Measurements from ENCODE around the gene NUP85.

NUP85 gene

GRCh38 chr17:75231071-75231470 is 25.6 kb downstream of the NUP85 start:
- Histone ChIP-seq H2BK15ac (ENCODE audit: low read depth, poor library complexity, severe bottlenecking) (no peak overlapping the region), H3K79me1 (replicated peaks; ENCODE audit: low read length, poor library complexity, severe bottlenecking) (peaks cover 27% of the 10 kb centered on the region), H3K23ac (ENCODE audit: low read length in 2 of 2) (no peak overlapping the region), H4K8ac (ENCODE audit: low read length) (no peak overlapping the region), H3K4me3 (ENCODE audit: insufficient read depth in 1 of 2, low read depth in 1 of 2, low read length in 2 of 2) (no peak overlapping the region), H3K4me1 (ENCODE audit: control insufficient read depth, insufficient read depth, low read depth, low read length) (no peaks in the 10 kb centered on the region), H3K27me3 (ENCODE audit: control insufficient read depth in 1 of 2, insufficient read depth in 1 of 2, low read length in 2 of 2) (no peaks in the 10 kb centered on the region), H4K91ac (ENCODE audit: low read length) (no peak overlapping the region), H3K18ac (ENCODE audit: low read depth in 1 of 2, low read length in 2 of 2) (no peak overlapping the region), H2AFZ (ENCODE audit: low read depth, low read length) (no peak overlapping the region), H2AK5ac (ENCODE audit: low read length, severe bottlenecking) (no peak overlapping the region), H3K14ac (ENCODE audit: low read length in 2 of 2) (no peak overlapping the region), H2BK120ac (ENCODE audit: low read depth, low read length) (no peak overlapping the region), H3K4me2 (ENCODE audit: low read length, poor library complexity, severe bottlenecking) (no peak overlapping the region), H3K27ac (ENCODE audit: low read length, poor library complexity, severe bottlenecking) (no peak overlapping the region), H2BK5ac (ENCODE audit: low read depth, low read length, poor library complexity, severe bottlenecking) (no peak overlapping the region), H3K9me3 (ENCODE audit: control insufficient read depth, low read length) (no peaks in the 10 kb centered on the region), H3K36me3 (ENCODE audit: control insufficient read depth in 1 of 2, insufficient read depth in 2 of 2, low read depth in 1 of 2, low read length in 2 of 2) (peaks cover 68 to 77% of the 10 kb centered on the region in 2 experiments), H3K9ac (ENCODE audit: low read length) (no peak overlapping the region), H2BK12ac (ENCODE audit: low read length in 2 of 2) (no peak overlapping the region), H3K4ac (ENCODE audit: low read depth in 1 of 2, low read length in 2 of 2) (no peak overlapping the region)
- WGBS: 97% methylated on average over 5 of the region's 8 CpGs
- no peak for DNase-seq

- H2AFZ ChIP-seq (ENCODE audit: low read depth, low read length): no peak overlapping the region
- H3K79me1 ChIP-seq (replicated peaks; ENCODE audit: low read length, poor library complexity, severe bottlenecking): peaks cover 27% of the 10 kb centered on the region
- no peak overlapping the region for H3K23ac ChIP-seq (ENCODE audit: low read length in 2 of 2)
- no peak overlapping the region for H3K4ac ChIP-seq (ENCODE audit: low read depth in 1 of 2, low read length in 2 of 2)
- H3K36me3 ChIP-seq (ENCODE audit: control insufficient read depth in 1 of 2, insufficient read depth in 2 of 2, low read depth in 1 of 2, low read length in 2 of 2): peaks cover 65 to 77% of the 10 kb centered on the region in 2 experiments
- H2BK5ac ChIP-seq (ENCODE audit: low read depth, low read length, poor library complexity, severe bottlenecking): no peak overlapping the region
- no peak for DNase-seq
- 94% methylated on average over 18 of the region's 18 CpGs for whole genome bisulfite sequencing
- H2BK15ac ChIP-seq (ENCODE audit: low read depth, poor library complexity, severe bottlenecking): no peak overlapping the region
- no peak overlapping the region for H2BK120ac ChIP-seq (ENCODE audit: low read depth, low read length)
- H3K9ac ChIP-seq (ENCODE audit: low read length): no peak overlapping the region
- no peaks in the 10 kb centered on the region for H3K9me3 ChIP-seq (ENCODE audit: control insufficient read depth, low read length)
- H3K18ac ChIP-seq (ENCODE audit: low read depth in 1 of 2, low read length in 2 of 2): no peak overlapping the region
- H2BK12ac ChIP-seq (ENCODE audit: low read length in 2 of 2): no peak overlapping the region
- H4K91ac ChIP-seq (ENCODE audit: low read length): no peak overlapping the region
- no peak overlapping the region for H4K8ac ChIP-seq (ENCODE audit: low read length)
- H3K14ac ChIP-seq (ENCODE audit: low read length in 2 of 2): no peak overlapping the region
- no peaks in the 10 kb centered on the region for H3K4me1 ChIP-seq (ENCODE audit: control insufficient read depth, insufficient read depth, low read depth, low read length)
- no peak overlapping the region for H3K4me2 ChIP-seq (ENCODE audit: low read length, poor library complexity, severe bottlenecking)
- H3K4me3 ChIP-seq (ENCODE audit: insufficient read depth in 1 of 2, low read depth in 1 of 2, low read length in 2 of 2): no peak overlapping the region
- H2AK5ac ChIP-seq (ENCODE audit: low read length, severe bottlenecking): no peak overlapping the region
- no peak overlapping the region for H3K27ac ChIP-seq (ENCODE audit: low read length, poor library complexity, severe bottlenecking)
- no peaks in the 10 kb centered on the region for H3K27me3 ChIP-seq (ENCODE audit: control insufficient read depth in 1 of 2, insufficient read depth in 1 of 2, low read length in 2 of 2)
Observed at GRCh38 chr17:75231741-75232464, 26.4 kb downstream of the NUP85 start.

DNA sequence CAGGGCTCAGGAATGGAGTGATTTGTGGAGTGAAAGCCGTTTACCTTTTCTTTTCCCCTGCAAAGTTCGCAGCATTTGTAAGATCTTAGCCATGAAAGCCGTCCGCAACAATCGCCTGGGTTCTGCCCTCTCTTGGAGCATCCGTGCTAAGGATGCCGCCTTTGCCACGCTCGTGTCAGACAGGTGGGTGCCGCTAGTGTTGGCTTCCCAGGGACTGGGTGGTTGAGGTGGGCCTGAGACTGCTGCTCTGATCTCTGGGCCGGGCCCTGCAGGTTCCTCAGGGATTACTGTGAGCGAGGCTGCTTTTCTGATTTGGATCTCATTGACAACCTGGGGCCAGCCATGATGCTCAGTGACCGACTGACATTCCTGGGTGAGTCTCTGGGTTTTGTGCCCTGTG is 27.3 kb downstream of the NUP85 start:
- H2AK5ac ChIP-seq (ENCODE audit: low read length, severe bottlenecking): no peak overlapping the region
- H3K9me3 ChIP-seq (ENCODE audit: control insufficient read depth, low read length): no peaks in the 10 kb centered on the region
- no peak overlapping the region for H2BK15ac ChIP-seq (ENCODE audit: low read depth, poor library complexity, severe bottlenecking)
- peaks cover 73 to 82% of the 10 kb centered on the region in 2 experiments for H3K36me3 ChIP-seq (ENCODE audit: control insufficient read depth in 1 of 2, insufficient read depth in 2 of 2, low read depth in 1 of 2, low read length in 2 of 2)
- H3K18ac ChIP-seq (ENCODE audit: low read depth in 1 of 2, low read length in 2 of 2): no peak overlapping the region
- H3K23ac ChIP-seq (ENCODE audit: low read length in 2 of 2): no peak overlapping the region
- no peak overlapping the region for H3K9ac ChIP-seq (ENCODE audit: low read length)
- H3K79me1 ChIP-seq (replicated peaks; ENCODE audit: low read length, poor library complexity, severe bottlenecking): peaks cover 27% of the 10 kb centered on the region
- H4K8ac ChIP-seq (ENCODE audit: low read length): no peak overlapping the region
- no peak overlapping the region for H4K91ac ChIP-seq (ENCODE audit: low read length)
- no peak overlapping the region for H3K27ac ChIP-seq (ENCODE audit: low read length, poor library complexity, severe bottlenecking)
- WGBS: 99% methylated on average over 13 of the region's 13 CpGs
- no peak overlapping the region for H2BK5ac ChIP-seq (ENCODE audit: low read depth, low read length, poor library complexity, severe bottlenecking)
- no peak overlapping the region for H3K4me3 ChIP-seq (ENCODE audit: insufficient read depth in 1 of 2, low read depth in 1 of 2, low read length in 2 of 2)
- H3K27me3 ChIP-seq (ENCODE audit: control insufficient read depth in 1 of 2, insufficient read depth in 1 of 2, low read length in 2 of 2): no peaks in the 10 kb centered on the region
- DNase-seq: no peak
- H2BK120ac ChIP-seq (ENCODE audit: low read depth, low read length): no peak overlapping the region
- no peak overlapping the region for H3K4me2 ChIP-seq (ENCODE audit: low read length, poor library complexity, severe bottlenecking)
- no peak overlapping the region for H2BK12ac ChIP-seq (ENCODE audit: low read length in 2 of 2)
- H3K14ac ChIP-seq (ENCODE audit: low read length in 2 of 2): no peak overlapping the region
- no peak overlapping the region for H3K4ac ChIP-seq (ENCODE audit: low read depth in 1 of 2, low read length in 2 of 2)
- H2AFZ ChIP-seq (ENCODE audit: low read depth, low read length): no peak overlapping the region
- no peaks in the 10 kb centered on the region for H3K4me1 ChIP-seq (ENCODE audit: control insufficient read depth, insufficient read depth, low read depth, low read length)

DNA sequence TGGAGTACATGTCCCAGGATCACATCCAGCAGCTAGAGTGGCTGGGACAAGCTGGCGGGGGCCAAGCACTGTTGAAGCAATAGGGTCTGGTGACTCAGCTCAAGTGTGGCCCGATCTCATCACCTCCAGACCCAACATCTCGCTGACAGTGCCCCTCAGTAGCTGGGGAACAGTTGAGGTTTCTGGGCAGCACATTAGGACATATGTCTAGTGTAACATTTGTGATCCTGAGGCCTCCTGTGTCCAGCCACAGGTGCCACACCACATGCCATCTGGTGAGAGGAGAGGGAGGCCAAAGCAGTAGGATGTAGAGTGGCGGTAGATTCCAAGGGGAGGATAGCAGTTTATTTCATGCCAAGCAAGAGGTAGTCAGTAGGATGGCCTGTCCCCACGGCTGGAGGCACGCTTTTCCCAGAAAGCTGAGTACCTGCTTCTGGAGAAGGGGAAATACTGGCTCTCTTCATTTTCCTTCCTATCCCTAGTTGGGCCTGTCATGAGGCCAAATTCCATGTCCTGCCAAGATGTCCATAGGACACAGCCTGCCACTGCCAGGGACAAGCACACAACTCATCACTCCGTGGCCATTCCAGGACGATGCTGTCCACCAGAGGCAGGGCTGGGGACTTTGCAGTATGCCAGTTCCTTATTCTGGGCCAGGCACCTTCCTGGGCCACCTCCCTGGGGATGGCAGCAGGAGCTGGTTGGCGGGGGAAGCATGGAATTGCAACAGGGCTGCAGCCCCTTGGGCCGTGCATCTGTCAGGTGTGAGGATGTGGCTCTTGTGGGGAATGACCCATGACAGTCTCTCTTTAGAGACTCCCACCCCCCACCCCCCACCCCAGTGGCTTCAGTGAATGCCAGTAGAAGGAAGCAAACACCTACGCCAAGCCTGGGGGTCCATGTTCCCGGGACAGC is 31.9 kb downstream of the NUP85 start:
- WGBS: 93% methylated on average over 10 of the region's 12 CpGs
- Histone ChIP-seq H3K79me1 (replicated peaks; ENCODE audit: low read length, poor library complexity, severe bottlenecking) (peaks cover 15% of the 10 kb centered on the region), H3K23ac (ENCODE audit: low read length in 2 of 2) (no peak overlapping the region), H2BK5ac (ENCODE audit: low read depth, low read length, poor library complexity, severe bottlenecking) (no peak overlapping the region), H3K14ac (ENCODE audit: low read length in 2 of 2) (no peak overlapping the region), H2AFZ (ENCODE audit: low read depth, low read length) (no peak overlapping the region), H3K9me3 (ENCODE audit: control insufficient read depth, low read length) (no peaks in the 10 kb centered on the region), H3K4me1 (ENCODE audit: control insufficient read depth, insufficient read depth, low read depth, low read length) (no peaks in the 10 kb centered on the region), H3K36me3 (ENCODE audit: control insufficient read depth in 1 of 2, insufficient read depth in 2 of 2, low read depth in 1 of 2, low read length in 2 of 2) (peaks cover 81 to 91% of the 10 kb centered on the region in 2 experiments), H2AK5ac (ENCODE audit: low read length, severe bottlenecking) (no peak overlapping the region), H4K8ac (ENCODE audit: low read length) (no peak overlapping the region), H3K27me3 (ENCODE audit: control insufficient read depth in 1 of 2, insufficient read depth in 1 of 2, low read length in 2 of 2) (no peaks in the 10 kb centered on the region), H3K4me2 (ENCODE audit: low read length, poor library complexity, severe bottlenecking) (no peak overlapping the region), H3K4ac (ENCODE audit: low read depth in 1 of 2, low read length in 2 of 2) (no peak overlapping the region), H3K27ac (ENCODE audit: low read length, poor library complexity, severe bottlenecking) (no peak overlapping the region), H3K9ac (ENCODE audit: low read length) (no peak overlapping the region), H2BK120ac (ENCODE audit: low read depth, low read length) (no peak overlapping the region), H4K91ac (ENCODE audit: low read length) (no peak overlapping the region), H3K4me3 (ENCODE audit: insufficient read depth in 1 of 2, low read depth in 1 of 2, low read length in 2 of 2) (no peak overlapping the region), H2BK12ac (ENCODE audit: low read length in 2 of 2) (no peak overlapping the region), H2BK15ac (ENCODE audit: low read depth, poor library complexity, severe bottlenecking) (no peak overlapping the region), H3K18ac (ENCODE audit: low read depth in 1 of 2, low read length in 2 of 2) (no peak overlapping the region)
- no peak for DNase-seq

Data from mesenchymal stem cell (in vitro differentiated cells and primary cell).